OCI-LY1 (cell line): Measurements from ENCODE around the gene TAF4.

Experiments
- H2AFZ ChIP-seq: fragments of 200-600 bp; sonication (generic), shearing (Covaris generic); 2 replicates; pipeline ENCODE4 v1.6.0; 2014; ENCODE audit warnings: antibody characterized with exemption, mild to moderate bottlenecking, low read length
- H3F3A ChIP-seq: fragments of 200-600 bp; sonication (generic), shearing (Covaris generic); 2 replicates; pipeline ENCODE4 v1.6.0; 2014; ENCODE audit warnings: mild to moderate bottlenecking, antibody characterized with exemption, low read length, moderate library complexity; ENCODE audit not compliant: insufficient read depth
- H3K27ac ChIP-seq: fragments of 200-600 bp; sonication (generic); 2 replicates; pipeline ENCODE4 v1.5.1; 2014; ENCODE audit warnings: low read length, mixed run types, mild to moderate bottlenecking, low read depth; ENCODE audit not compliant: poor library complexity, severe bottlenecking
- H3K27me3 ChIP-seq: fragments of 200-600 bp; sonication (generic); 2 replicates; pipeline ENCODE4 v1.6.0; 2014; ENCODE audit warnings: antibody characterized with exemption, mild to moderate bottlenecking, low read length, moderate library complexity; ENCODE audit not compliant: insufficient read depth
- H3K36me3 ChIP-seq: fragments of 200-600 bp; sonication (generic); 2 replicates; pipeline ENCODE4 v1.6.1; 2014; ENCODE audit warnings: mild to moderate bottlenecking, antibody characterized with exemption, low read length, moderate library complexity, mixed read lengths; ENCODE audit not compliant: insufficient read depth
- H3K4me1 ChIP-seq: fragments of 200-600 bp; sonication (generic); 2 replicates; pipeline ENCODE4 v1.5.1; 2014; ENCODE audit warnings: mild to moderate bottlenecking, low read length, moderate library complexity; ENCODE audit not compliant: insufficient read depth, severe bottlenecking
- H3K4me2 ChIP-seq: fragments of 200-600 bp; sonication (generic), shearing (Covaris generic); 2 replicates; pipeline ENCODE4 v1.6.1; 2014; ENCODE audit warnings: low read length
- H3K4me3 ChIP-seq: fragments of 200-600 bp; sonication (generic); 2 replicates; pipeline ENCODE4 v1.5.1; 2014; ENCODE audit warnings: low read length, low read depth, mild to moderate bottlenecking, mixed read lengths; ENCODE audit not compliant: poor library complexity, severe bottlenecking
- H3K79me2 ChIP-seq: fragments of 200-600 bp; shearing (Covaris generic); 2 replicates; pipeline ENCODE4 v1.6.1; 2016; ENCODE audit warnings: mixed run types, low read length, mixed read lengths; ENCODE audit not compliant: insufficient read depth
- H3K9ac ChIP-seq: fragments of 200-600 bp; sonication (generic), shearing (Covaris generic); 2 replicates; pipeline ENCODE4 v1.6.1; 2014; ENCODE audit warnings: mild to moderate bottlenecking, low read length, mixed read lengths
- H3K9me2 ChIP-seq: fragments of 200-600 bp; sonication (generic), shearing (Covaris generic); 2 replicates; pipeline ENCODE4 v1.6.1; 2014; ENCODE audit warnings: low read depth, mild to moderate bottlenecking, low read length, mixed read lengths
- H3K9me3 ChIP-seq: fragments of 200-600 bp; shearing (Covaris generic); 2 replicates; pipeline ENCODE4 v1.6.1; 2014; ENCODE audit warnings: low read length, mixed read lengths
- H4K20me1 ChIP-seq: fragments of 200-600 bp; sonication (generic), shearing (Covaris generic); 2 replicates; pipeline ENCODE4 v1.6.0; 2016; ENCODE audit warnings: mild to moderate bottlenecking, low read length; ENCODE audit not compliant: insufficient read depth
- EZH2 ChIP-seq: fragments of 200-600 bp; sonication (generic), shearing (Covaris generic); IDR thresholded peaks from 2 replicates; pipeline ENCODE4 v1.8.0; 2017; ENCODE audit warnings: borderline replicate concordance, mixed run types, mild to moderate bottlenecking, antibody characterized with exemption, low read length, moderate library complexity, mixed read lengths
- TF ChIP-seq, protein P1 (sequence below): fragments of 200-600 bp; sonication (generic), shearing (Covaris generic); IDR thresholded peaks from 2 replicates; pipeline ENCODE4 v1.5.1; 2017; ENCODE audit warnings: mild to moderate bottlenecking, antibody characterized with exemption, low read length, moderate library complexity, mixed read lengths

TAF4 gene

GRCh38 chr20:62043131-62043914 lies 22.4 kb downstream of the TAF4 start:
- H4K20me1 ChIP-seq: no peaks in the 10 kb centered on the region
- H3K4me2 ChIP-seq: no peak overlapping the region
- H3K4me1 ChIP-seq: peaks cover 18% of the 10 kb centered on the region
- H3K27me3 ChIP-seq: no peaks in the 10 kb centered on the region
- no peak overlapping the region for H3K27ac ChIP-seq
- peaks cover 10% of the 10 kb centered on the region; the same call in 1 of the 2 replicates for H3K36me3 ChIP-seq
- H3K9me2 ChIP-seq: no peaks in the 10 kb centered on the region
- 0 out of 2 replicates have a peak, but pooled peaks cover 3% of the 10 kb centered on the region for H3K9me3 ChIP-seq
- no peak overlapping the region for H3K4me3 ChIP-seq
- no peak overlapping the region for H3K9ac ChIP-seq
- no peaks in the 10 kb centered on the region for H3F3A ChIP-seq
- H3K79me2 ChIP-seq: peaks cover 19% of the 10 kb centered on the region; the same call in 1 of the 2 replicates
- TF ChIP-seq, protein P1, sequence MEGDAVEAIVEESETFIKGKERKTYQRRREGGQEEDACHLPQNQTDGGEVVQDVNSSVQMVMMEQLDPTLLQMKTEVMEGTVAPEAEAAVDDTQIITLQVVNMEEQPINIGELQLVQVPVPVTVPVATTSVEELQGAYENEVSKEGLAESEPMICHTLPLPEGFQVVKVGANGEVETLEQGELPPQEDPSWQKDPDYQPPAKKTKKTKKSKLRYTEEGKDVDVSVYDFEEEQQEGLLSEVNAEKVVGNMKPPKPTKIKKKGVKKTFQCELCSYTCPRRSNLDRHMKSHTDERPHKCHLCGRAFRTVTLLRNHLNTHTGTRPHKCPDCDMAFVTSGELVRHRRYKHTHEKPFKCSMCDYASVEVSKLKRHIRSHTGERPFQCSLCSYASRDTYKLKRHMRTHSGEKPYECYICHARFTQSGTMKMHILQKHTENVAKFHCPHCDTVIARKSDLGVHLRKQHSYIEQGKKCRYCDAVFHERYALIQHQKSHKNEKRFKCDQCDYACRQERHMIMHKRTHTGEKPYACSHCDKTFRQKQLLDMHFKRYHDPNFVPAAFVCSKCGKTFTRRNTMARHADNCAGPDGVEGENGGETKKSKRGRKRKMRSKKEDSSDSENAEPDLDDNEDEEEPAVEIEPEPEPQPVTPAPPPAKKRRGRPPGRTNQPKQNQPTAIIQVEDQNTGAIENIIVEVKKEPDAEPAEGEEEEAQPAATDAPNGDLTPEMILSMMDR: no peak
- TF ChIP-seq EZH2: no peak
- no peak overlapping the region for H2AFZ ChIP-seq

GRCh38 chr20:62042025-62042820 lies 23.5 kb downstream of the TAF4 start:
- H3K9me3 ChIP-seq: peaks cover 8% of the 10 kb centered on the region; the same call in 1 of the 2 replicates
- H3K9me2 ChIP-seq: no peaks in the 10 kb centered on the region
- H3F3A ChIP-seq: no peaks in the 10 kb centered on the region
- no peak overlapping the region for H2AFZ ChIP-seq
- no peak overlapping the region for H3K4me2 ChIP-seq
- H3K27ac ChIP-seq: no peak overlapping the region
- no peak overlapping the region for H3K4me3 ChIP-seq
- no peaks in the 10 kb centered on the region for H4K20me1 ChIP-seq
- TF ChIP-seq, protein P1: no peak
- no peak for TF ChIP-seq EZH2
- H3K36me3 ChIP-seq: peaks cover 10% of the 10 kb centered on the region; the same call in 1 of the 2 replicates
- H3K9ac ChIP-seq: no peak overlapping the region
- H3K27me3 ChIP-seq: no peaks in the 10 kb centered on the region
- H3K79me2 ChIP-seq: peaks cover 24% of the 10 kb centered on the region
- H3K4me1 ChIP-seq: peaks cover 18% of the 10 kb centered on the region

DNA sequence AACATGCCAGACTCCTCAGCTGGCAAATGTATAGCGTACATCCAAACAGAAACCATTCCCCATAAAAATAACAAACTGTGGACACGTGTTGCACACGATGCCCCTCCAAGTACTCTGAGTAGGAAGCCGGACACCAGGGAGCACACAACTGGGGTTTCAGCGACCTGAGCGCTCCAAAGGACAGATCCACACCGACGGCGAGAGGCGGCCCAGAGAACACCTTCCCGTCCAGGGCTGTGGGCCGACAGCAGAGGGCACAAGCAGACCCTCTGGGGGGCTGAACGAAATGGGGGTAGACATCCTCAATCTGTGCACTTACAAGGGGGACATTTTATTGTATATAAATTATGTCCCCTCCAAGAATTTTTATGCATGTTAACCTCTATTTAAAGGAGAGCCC lies 24.7 kb downstream of the TAF4 start:
- H3K36me3 ChIP-seq: peaks cover 6% of the 10 kb centered on the region; the same call in 1 of the 2 replicates
- no peak overlapping the region for H3K27ac ChIP-seq
- H4K20me1 ChIP-seq: no peaks in the 10 kb centered on the region
- H3F3A ChIP-seq: no peaks in the 10 kb centered on the region
- peaks cover 18% of the 10 kb centered on the region for H3K4me1 ChIP-seq
- H3K9ac ChIP-seq: no peak overlapping the region
- no peaks in the 10 kb centered on the region for H3K9me2 ChIP-seq
- no peak overlapping the region for H3K4me2 ChIP-seq
- no peaks in the 10 kb centered on the region for H3K27me3 ChIP-seq
- peaks cover 11% of the 10 kb centered on the region; the same call in 1 of the 2 replicates for H3K9me3 ChIP-seq
- H2AFZ ChIP-seq: no peak overlapping the region
- H3K4me3 ChIP-seq: no peak overlapping the region
- TF ChIP-seq, protein P1: no peak
- no peak for TF ChIP-seq EZH2
- H3K79me2 ChIP-seq: peaks cover 30% of the 10 kb centered on the region
